Muscle of back (tissue), 11 donors: ENCODE measurements around the gene IPPK. TPM values are rescaled to one million over a fixed set of nuclear protein-coding genes. Genes with fewer than 3 reads are reported as not detected.

ENCODE experiments used
- DNase-seq, 3 donors: peaks; one replicate each; pipeline versions ENCODE4 v3.0.0 to v3.0.0-alpha.2; 2013
- polyA plus RNA-seq, 10 donors: library from polyadenylated mRNA; unstranded; fragments of 120-200 nt; gene quantifications; one replicate each; pipeline ENCODE4 v1.2.1, GENCODE V29; 2013; ENCODE audit not compliant: insufficient read length in 10 of 10

Gene IPPK
- polyA plus RNA-seq, 10 donors: 6.2 to 9.9 (median 7.8) TPM

DNA sequence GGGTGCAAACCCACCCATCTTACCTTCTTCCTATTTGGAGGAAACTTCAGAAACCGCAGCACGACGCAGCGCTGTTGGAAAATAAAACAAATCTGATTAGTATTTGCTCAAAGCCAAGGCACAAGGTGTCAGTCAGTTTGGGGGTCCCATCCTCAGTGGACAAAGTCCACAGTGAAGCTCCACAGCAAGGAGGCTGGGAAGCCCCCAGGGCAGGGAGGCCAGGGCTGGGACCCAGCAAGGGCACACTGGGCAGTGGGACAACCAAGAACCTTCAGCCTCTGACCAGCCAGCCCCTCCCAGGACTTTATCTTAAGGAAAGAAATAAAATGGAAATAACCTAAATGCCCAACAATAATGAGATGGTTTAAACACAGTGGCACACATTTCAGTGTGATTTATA, 11.3 kb downstream of the IPPK start:
- DNase-seq: no peak

DNA sequence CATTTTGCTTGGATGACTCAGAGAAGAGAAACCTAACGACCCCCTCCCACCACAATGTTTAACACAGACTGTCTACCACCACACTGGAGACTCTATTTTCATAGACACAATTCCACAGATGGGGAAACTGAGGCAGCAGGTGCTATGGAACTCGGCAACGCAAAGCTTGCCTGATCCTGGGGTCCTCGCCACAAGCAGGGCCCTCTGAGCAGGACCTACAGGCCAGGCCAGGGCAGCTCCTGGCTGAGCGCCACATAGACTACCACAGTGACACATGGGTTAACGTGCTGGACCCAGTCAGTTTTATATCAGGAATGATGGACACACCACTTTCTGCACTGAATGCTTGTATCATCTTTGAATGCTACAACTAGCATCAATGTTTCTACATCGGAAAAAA, 11.8 kb downstream of the IPPK start:
- DNase-seq: no peak

DNA sequence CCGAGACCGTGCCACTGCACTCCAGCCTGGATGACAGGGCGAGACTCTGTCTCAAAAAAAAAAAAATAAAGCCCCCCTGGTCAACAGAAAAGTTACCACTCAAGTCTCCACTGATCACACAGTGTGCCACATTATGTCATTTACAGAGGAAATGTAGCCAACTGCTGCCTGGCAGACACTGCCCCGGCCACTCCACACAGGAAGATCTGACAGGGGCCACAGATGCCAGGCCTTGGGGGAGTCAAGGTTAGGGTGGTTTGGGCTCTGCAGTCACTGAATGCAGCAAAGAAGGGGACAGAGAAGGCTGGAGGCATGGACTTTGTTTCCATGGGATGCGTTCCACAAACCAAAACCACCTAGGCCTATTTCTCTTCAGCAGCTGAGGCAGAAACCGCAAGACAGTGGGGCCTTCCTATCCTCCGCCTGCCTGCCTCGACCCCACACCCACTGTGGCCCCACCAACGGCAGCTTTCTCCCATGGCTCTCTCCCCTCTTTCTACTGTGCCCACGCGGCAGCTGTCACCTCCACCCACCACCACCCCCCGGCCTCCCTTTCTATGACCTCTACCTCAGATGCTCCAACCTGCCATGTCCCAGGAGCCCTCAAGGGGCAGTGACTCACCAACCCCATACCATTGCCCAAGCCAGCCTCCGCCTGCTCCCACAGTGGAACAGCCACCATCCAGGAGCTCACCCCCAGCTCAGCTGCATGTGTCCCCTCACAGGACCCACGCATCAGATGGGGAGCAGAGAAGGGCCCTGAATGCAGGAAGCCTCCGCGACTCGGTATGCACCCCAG, 12.4 kb downstream of the IPPK start:
- DNase-seq: no peak

DNA sequence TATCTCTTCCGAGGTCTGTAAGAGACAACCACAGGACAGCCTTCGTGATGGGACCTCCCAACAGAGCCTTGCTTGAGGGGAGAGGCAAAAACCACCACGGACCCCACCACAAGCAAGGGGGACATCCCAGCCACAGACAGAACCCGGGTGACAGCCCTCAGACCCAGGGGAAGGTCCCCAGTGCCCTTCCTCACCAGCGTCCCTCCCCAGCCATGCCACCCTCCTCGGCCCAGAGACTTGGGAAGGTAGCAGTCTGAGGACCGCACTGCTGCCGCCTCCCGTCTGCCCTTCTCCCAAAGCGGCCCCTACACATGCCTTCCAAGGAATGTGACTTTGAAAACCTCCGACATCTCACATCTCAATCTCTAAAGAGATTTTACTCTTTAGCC, 13.4 kb downstream of the IPPK start:
- no peak for DNase-seq

DNA sequence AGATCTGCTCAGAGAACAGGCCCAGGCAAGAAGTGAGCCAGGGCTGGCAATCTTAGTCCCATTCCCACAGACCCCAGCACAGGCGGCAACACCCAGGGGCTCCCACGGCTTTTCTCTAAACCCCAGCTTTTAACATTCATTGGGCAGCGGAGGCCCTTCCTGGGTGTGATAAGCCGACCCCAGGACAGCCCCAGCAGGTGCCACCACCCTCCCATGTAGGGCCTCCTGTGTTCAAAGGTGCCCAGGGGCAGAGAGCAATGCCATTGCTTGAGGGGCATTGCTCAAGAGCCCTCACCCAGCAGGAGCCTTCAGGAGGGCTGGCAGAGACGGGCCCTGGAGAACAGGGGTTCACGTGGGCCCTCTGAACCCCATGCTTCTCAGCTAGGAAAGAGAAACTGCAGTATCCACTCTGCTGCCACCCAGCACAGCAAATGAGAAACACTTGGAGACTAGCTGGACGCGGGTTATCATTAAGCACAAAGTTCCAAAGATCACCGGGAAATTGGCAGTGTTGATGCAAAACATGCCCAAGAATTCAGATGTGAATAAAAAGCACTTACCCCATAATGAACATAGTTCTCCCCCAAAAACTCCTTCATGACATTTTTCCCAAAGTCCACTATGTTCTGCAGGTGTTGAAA, 13.9 kb downstream of the IPPK start:
- no peak for DNase-seq

DNA sequence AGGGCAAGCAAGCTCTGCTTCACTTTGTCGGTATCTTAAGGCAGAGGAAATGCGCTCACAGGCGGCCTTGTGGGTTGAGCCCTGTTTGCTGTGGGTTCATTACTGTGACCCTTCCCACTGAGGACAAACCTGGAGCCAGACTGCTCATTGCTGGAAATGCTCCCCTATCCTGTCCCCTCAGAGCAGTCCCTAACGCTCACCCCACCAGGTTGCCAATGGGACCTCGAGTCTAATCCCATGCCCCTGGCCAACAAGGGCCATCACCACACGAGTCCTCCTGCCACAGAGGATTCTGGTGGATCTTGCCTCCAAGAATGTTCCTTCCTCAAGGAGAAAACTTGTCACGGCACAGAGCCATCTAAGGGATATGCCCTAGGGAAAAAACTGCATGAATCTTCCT, 14.6 kb downstream of the IPPK start:
- DNase-seq: no peak

DNA sequence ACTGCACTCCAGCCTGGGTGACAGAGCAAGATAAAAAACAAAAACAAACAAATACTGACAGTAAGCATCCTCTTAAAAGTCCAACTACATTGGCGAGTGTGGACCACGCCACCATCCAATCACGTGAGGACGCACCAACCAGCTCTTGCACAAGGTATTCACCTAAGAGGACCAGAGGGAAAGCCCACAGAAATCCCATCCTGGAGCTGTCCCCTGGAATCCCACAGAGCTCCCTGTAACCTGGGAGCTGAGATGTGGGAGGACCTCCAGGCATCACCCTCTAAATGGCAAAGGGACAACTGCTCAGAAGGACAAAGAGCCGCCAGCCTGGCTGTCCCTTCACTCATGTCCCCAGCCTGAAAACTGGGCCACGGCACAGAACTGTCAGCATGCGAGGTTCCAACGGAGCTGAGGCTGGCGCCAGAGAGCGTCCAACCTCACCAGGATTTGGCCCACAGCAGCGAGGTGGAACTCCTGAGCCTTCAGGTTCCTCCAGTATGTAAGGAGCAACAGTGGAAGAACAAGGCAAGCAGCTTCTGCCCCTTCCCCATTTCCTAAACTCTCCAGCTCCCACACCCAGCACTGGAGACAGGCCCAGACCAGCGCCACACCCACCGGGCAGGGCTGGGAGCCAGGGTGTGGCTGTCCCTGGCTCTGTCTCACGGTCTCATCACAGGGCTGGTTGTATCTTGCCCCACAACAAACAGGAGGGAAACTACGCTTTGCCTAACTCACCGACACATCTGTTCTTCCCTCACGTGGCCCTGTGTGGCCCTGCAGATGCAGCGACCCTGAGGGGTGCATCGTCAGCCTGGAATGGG, 15.2 kb downstream of the IPPK start:
- peak in 1 of 3 donors; percentile 10 for DNase-seq

DNA sequence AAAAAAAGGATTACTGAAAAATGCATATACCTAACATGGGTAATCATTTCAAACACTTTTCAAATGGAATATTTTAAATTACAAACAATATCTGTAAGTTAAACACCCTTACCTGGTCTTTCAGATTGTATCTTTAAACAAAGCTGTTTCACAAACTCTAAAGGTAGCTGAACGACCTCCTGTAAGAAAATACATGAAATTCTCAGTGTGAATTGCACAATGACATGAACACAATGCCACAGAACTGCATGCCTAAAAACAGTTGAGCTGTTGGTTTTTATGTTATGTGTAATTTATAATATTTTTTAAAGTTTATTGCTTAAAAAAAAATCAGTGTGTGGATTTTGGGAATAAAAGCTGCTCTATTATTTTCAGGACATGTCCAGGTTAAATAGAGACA, 17.5 kb downstream of the IPPK start:
- no peak for DNase-seq

DNA sequence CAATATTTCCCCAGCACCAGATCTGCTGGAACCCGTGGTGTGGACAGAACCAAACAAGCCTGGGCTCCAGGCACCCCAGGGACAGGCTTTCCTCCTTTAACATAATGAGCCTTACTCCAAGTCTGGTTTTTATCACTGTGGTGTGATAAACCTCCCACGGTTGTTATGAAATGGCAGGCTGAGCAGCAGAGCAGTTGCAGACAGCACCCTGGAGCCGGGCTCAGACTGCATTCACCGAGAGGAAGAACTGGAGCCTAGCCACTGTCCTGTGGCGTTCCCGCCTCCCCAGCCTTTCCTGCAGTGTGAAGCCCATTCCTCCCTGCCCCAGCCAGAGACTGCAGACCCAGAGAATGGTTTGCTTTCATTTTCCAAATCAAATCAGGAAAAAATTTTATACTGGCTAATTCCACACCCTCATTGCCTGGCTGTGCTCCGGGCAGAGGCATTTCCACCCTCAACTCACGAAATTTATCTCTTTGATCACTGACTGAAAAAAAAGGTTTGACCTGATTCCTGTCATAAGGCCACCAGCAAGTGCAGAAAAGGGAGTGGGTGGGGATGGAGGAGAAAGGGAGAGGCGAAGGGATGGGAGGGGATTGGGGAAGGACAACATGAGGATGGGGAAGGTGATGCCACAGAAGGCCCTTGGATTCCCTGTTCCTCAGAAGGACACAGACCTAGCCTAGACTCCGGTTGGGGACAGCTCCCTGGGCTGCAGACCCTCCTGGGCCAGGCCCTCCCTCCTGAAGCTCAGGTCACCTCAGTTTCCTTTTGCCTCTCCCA, 18.9 kb downstream of the IPPK start:
- DNase-seq: no peak

DNA sequence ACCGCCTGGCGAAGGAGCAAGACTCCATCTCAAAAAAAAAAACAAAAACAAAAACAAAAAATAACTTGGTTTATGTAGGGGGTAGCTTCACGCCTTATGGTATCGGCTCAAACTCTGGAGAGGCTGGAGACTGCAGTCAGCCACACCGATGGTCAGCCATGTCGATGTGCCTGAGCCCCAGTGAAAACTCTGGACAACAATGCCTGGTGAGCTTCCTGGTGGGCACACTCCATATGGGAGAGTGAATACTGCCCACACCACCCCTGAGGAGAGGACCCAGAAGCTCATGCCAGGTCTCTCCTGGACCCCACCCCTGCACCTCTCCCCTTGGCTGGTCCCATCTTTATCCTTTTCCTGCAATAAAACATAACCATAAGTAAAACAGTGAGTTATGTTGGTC, 19.6 kb downstream of the IPPK start:
- no peak for DNase-seq

DNA sequence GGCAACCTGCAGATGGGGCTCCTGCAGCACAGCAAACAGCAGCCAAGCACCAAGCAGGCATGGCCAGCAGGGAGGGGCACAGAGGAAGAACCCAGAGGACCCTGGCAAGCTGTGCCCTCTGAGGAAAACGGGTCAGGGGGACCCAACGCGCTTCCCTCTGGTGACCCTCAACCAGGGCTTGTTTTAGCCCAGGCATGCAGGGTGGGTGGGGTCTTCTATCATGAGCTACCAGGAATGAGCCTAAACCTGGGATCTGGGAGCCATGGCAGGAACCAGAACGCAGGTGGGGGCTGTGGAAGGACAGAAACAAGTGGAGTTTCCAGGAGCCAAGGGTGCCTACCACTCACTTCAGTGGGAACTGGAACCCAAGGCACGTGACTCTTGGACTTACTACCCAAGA, 20.9 kb downstream of the IPPK start:
- DNase-seq: no peak

DNA sequence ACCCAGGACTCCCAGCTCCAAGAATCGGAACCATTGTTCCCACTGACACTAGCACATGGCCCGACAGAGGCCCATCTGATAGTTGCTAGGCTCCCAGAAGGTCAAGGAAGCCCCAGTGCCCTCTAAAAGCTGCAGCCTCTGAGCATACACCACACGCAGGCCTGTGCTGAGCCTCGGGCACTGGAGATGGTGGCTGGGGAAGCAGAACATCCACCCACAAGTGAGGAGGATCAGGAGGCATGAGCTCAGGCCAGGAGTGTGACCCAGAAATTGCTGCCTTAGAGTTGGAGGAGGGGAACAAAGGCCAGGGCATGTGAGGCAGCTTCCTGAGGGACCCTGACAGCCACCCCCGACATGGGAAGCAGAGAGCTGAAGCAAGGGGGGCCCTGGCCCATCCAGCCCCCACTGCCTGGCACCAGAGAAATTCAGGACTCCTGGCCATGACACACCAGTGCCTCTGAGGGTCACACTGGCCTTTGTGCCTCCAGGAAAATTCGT, 21.4 kb downstream of the IPPK start:
- DNase-seq: no peak

DNA sequence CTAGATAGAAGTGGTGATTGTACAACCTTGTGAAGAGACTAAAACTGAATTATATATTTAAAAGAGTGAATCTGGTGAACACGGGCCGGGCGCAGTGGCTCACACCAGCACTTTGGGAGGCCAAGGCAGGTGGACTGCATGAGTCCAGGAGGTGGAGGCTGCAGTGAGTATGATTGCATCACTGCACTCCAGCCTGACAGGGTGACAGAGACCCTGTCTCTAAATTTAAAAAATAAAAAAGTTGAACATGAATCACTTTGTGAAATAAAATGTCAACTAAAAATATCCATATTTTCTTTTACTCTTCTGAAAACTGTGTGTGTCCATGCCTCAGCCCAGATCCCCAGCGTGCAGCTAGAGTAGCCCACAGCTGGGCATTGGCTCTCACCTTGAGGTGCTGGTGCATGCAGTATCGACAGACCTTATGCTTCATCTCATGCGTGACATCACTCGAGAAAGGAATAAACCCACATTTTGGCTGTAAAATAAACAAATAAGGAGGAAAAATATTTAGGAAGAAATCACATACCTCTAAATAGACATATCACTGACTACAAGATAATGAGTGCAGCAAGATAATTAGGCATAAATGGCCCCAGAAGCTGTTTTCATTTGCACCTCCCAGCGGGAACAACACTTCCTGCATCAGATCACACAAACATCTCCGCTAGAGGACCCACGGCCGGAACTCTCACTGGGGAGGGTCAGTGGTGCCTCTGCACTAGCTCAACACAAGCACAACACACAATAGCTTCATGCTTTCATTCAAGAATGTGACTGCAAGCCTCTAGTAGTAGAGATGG, 22.1 kb downstream of the IPPK start:
- no peak for DNase-seq

DNA sequence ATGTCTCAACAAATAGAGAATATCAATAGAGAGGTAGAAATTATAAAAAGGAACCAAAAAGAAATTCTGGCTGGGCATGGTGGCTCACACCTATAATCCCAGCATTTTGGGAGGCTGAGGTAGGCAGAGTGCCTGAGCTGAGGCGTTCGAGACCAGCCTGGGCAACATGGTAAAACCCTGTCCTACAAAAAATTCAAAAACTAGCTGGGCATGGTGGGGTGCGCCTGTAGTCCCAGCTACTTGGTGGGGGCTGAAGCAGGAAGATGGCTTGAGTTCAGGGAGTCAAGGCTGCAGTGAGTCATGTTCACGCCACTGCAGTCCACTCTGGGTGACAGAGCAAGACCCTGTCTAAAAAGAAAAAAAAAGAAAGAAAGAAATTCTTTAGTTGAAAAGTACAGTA, 24.9 kb downstream of the IPPK start:
- DNase-seq: no peak

DNA sequence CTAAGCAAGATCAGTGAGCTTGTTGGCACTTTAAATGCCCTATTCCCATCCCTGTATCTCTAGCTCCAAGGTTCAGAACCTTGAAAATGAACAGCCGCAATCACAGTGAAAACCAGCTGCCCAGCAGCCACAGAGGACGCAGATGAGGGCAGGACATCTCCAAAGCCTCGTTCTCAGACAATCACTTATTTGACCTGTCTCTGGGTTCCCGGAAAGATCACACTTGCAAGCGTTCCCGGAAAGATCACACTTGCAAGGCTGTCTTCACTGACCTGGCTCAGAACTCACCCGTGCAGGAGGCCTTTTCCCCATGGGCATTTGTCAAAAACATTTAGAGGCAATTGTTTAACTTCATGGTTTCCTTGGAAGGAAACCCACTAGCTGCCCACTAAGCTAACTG, 25.7 kb downstream of the IPPK start:
- no peak for DNase-seq

DNA sequence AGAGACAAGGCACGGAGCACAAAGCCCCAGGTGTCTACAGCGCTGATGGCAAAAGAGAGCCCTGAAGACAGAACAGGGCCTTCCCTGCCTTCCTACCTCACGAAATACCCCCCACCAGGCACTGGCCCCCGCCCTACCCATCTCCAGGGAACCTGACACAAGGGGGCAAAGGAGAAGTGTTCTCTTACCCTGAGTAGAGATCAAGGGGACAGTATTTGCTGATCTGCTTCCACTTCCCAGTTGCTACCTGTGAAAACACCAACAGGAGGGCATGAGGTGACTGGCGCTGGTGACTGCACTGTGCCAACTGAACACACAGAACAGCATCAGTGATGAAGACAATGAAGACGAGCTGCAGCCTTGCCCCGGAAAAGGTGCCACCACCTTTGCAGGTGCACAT, 27.4 kb downstream of the IPPK start:
- DNase-seq: no peak

DNA sequence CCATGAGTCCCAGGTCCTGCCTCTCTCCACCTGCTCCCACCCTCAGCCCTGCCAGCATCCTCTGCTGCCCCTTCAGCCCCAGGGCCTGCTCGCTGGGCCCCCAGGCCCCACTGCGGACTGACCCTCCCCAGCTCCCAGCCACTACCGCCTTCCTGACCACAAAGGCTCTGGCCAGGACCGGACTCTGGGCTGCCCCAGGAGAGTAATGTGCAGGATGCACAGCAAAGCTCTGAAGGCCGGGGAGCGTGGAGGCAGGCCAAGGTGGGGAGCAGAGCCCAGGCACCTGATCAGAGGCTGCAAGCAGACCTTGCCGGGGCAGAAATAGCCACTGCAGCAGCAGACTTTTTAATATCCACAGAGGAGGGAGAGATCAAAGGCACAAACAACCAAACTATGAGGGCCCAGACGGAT, 27.9 kb downstream of the IPPK start:
- no peak for DNase-seq

DNA sequence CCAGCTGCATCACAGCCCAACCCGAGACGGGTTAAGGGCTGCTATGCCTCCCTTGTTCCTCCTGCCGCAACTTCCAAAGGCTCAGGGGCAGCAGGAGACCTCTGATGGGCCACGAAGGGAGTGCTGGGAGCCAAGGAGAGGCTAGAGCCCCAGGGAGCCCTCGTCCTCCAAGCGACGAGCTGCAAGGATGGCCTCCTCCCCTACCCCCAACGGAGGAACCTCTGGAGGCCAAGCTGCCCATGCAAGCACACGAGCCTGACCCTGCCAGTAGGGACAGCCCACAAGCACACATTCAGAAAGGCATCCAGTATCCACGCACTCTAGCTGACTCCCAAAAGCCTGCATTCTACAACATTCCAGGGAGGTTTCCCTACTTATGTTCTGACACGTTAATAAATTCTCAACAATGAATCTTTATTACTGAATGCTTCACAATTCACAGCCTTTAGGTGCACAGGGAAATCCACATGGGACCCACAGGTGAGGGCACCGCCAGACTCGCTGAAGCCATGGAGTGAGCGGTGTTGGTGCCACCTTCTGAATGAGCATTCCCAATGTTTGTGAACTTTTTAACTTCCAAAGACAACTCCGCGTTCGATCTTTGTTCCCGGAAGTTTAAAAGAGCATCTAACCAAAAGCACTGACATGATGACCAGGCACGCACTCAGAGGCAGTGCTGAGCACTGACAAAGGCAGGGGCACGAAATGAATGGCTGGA, 28.7 kb downstream of the IPPK start:
- DNase-seq: no peak

DNA sequence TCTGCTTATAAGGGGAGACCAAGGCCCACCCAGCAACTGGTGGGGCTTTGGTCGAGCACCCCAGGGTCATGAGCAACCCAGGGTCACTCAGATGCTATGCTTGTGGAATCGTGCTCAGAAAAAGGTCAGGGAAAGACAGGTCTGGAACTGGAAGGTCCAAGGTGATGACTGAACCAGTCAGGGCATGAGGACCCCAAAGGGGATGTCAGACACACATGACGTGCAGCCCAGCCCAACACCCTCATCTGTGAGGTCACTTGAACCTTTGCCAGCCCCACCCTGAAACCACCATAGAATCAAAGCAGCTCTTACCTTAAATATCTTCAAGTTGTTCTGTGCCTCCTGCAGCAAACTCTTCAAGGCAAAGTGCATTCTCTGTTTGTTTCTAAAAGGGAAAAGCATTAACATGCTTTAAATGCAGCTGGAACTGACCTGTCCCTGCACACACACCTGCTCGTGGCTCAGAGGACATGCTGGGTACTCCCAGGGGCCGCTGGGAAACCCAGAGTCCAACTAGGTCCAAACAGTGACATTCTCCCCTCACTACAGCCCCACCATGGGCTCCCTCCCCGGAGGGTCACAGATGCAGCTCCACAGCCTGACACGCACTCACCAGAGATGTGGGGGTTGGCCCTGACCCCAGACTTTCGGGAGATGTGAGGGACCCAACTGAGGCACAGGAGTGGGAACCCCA, 29.4 kb downstream of the IPPK start:
- no peak for DNase-seq
